ENCODE data around the gene GPC3. TPM values are rescaled to one million over a fixed set of nuclear protein-coding genes. Genes with fewer than 3 reads are reported as not detected.
A peak's percentile ranks its signal among the peaks of the same experiment; 100 is the strongest.

GPC3 gene
- total RNA-seq, 1 donor: not detected

DNA sequence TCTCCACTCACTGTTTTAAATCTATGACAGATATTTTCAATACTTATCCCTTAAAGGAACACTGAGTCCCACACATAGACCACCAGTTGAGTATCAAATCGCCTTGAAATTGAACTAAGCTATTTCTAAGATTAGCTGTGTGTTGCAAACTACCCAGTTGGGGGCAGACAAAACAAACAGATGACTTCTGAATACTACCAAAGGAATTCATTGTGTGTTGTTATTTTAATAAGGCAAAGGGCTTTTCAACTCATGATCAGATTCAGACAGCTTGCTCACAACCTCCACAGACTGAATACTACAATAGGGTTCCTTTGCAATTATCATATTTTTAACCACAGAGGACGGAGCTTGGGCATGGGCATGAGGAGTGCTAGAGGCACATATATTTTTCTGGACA lies 287.1 kb downstream of the GPC3 start:
- Histone ChIP-seq H3K79me2 (ENCODE audit: insufficient read depth, low read length) (no peaks in the 10 kb centered on the region), H3K27ac (ENCODE audit: low read depth, low read length) (no peak overlapping the region), H4K20me1 (ENCODE audit: insufficient read depth, low read length) (no peaks in the 10 kb centered on the region), H3K4me1 (ENCODE audit: insufficient read depth, low read length) (no peaks in the 10 kb centered on the region), H2AFZ (ENCODE audit: low read length) (no peak overlapping the region), H3K9me3 (ENCODE audit: low read depth, low read length) (no peaks in the 10 kb centered on the region), H3K4me3 (ENCODE audit: insufficient read depth, low read length) (no peak overlapping the region), H3K36me3 (ENCODE audit: insufficient read depth, low read length) (no peaks in the 10 kb centered on the region), H3K4me2 (ENCODE audit: insufficient read depth, low read length) (no peak overlapping the region), H3K27me3 (ENCODE audit: insufficient read depth, low read length) (peaks cover 6% of the 10 kb centered on the region)
- DNase-seq (ENCODE audit: insufficient read length, low spot score, missing footprints): no peak
- TF ChIP-seq, protein P1, sequence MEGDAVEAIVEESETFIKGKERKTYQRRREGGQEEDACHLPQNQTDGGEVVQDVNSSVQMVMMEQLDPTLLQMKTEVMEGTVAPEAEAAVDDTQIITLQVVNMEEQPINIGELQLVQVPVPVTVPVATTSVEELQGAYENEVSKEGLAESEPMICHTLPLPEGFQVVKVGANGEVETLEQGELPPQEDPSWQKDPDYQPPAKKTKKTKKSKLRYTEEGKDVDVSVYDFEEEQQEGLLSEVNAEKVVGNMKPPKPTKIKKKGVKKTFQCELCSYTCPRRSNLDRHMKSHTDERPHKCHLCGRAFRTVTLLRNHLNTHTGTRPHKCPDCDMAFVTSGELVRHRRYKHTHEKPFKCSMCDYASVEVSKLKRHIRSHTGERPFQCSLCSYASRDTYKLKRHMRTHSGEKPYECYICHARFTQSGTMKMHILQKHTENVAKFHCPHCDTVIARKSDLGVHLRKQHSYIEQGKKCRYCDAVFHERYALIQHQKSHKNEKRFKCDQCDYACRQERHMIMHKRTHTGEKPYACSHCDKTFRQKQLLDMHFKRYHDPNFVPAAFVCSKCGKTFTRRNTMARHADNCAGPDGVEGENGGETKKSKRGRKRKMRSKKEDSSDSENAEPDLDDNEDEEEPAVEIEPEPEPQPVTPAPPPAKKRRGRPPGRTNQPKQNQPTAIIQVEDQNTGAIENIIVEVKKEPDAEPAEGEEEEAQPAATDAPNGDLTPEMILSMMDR (IDR thresholded peaks at IDR 0.05; ENCODE audit: extremely low read depth, low read depth, low read length): peak; percentile 8

DNA sequence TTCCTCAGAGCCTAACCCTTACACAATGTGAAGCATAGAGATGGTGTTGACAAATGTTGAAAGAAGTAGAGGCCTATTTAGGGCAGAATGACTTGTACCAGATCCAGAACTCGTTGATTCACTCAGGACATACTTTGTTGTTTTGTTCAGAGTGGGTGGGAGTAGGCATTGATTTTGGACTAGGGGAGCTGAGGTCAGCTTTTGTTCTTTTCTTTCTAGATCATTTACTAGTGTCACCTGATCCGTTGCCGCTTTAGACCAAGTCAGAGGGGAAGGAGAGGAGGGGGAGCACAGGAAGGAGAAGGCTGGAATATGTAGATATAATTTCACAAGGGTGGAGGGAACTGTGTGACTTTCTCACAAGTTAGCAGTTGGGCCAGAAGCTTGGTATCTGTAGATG lies 287.7 kb downstream of the GPC3 start:
- Histone ChIP-seq H3K79me2 (ENCODE audit: insufficient read depth, low read length) (no peaks in the 10 kb centered on the region), H3K4me3 (ENCODE audit: insufficient read depth, low read length) (no peak overlapping the region), H3K4me1 (ENCODE audit: insufficient read depth, low read length) (no peaks in the 10 kb centered on the region), H3K27me3 (ENCODE audit: insufficient read depth, low read length) (peaks cover 6% of the 10 kb centered on the region), H3K4me2 (ENCODE audit: insufficient read depth, low read length) (no peak overlapping the region), H2AFZ (ENCODE audit: low read length) (no peak overlapping the region), H3K9me3 (ENCODE audit: low read depth, low read length) (no peaks in the 10 kb centered on the region), H3K36me3 (ENCODE audit: insufficient read depth, low read length) (no peaks in the 10 kb centered on the region), H4K20me1 (ENCODE audit: insufficient read depth, low read length) (no peaks in the 10 kb centered on the region), H3K27ac (ENCODE audit: low read depth, low read length) (no peak overlapping the region)
- TF ChIP-seq, protein P1 (IDR thresholded peaks at IDR 0.05; ENCODE audit: extremely low read depth, low read depth, low read length): no peak
- no peak for DNase-seq (ENCODE audit: insufficient read length, low spot score, missing footprints)

DNA sequence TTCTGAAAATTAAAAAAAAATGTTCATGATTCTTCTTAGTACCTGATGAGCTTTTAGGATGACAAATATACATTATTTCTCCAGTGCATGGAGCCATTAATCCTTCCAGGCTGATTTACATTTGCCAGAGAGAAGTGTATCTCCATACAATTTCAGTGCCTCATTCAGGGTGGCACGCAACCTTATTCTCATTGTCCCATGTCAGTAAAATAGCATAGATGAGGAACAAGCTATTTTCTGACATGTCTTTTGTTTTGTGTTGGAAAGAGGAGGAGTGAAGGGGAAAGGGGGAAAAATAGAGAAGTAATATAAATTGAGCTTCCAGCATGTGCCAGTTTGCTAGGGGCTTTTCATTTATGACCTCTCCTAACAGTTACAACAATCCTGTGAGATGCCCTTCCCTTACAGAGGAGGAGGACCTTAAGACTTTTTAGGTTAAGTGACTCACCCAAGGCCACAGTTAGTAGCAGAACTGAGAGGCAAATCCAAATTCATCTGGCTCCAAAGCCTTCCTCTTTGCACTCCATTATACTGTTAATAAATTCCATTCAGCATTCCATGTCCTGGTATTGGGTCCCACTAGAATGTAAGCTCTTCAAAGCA lies 295.3 kb downstream of the GPC3 start:
- no peak for DNase-seq (ENCODE audit: insufficient read length, low spot score, missing footprints)
- H3K4me1 ChIP-seq (ENCODE audit: insufficient read depth, low read length): no peaks in the 10 kb centered on the region
- H3K79me2 ChIP-seq (ENCODE audit: insufficient read depth, low read length): no peaks in the 10 kb centered on the region
- H3K4me3 ChIP-seq (ENCODE audit: insufficient read depth, low read length): no peak overlapping the region
- H3K27me3 ChIP-seq (ENCODE audit: insufficient read depth, low read length): peaks cover 9% of the 10 kb centered on the region
- H4K20me1 ChIP-seq (ENCODE audit: insufficient read depth, low read length): no peaks in the 10 kb centered on the region
- H2AFZ ChIP-seq (ENCODE audit: low read length): no peak overlapping the region
- no peak overlapping the region for H3K4me2 ChIP-seq (ENCODE audit: insufficient read depth, low read length)
- no peaks in the 10 kb centered on the region for H3K9me3 ChIP-seq (ENCODE audit: low read depth, low read length)
- H3K36me3 ChIP-seq (ENCODE audit: insufficient read depth, low read length): no peaks in the 10 kb centered on the region
- no peak overlapping the region for H3K27ac ChIP-seq (ENCODE audit: low read depth, low read length)
- TF ChIP-seq, protein P1 (IDR thresholded peaks at IDR 0.05; ENCODE audit: extremely low read depth, low read depth, low read length): no peak

DNA sequence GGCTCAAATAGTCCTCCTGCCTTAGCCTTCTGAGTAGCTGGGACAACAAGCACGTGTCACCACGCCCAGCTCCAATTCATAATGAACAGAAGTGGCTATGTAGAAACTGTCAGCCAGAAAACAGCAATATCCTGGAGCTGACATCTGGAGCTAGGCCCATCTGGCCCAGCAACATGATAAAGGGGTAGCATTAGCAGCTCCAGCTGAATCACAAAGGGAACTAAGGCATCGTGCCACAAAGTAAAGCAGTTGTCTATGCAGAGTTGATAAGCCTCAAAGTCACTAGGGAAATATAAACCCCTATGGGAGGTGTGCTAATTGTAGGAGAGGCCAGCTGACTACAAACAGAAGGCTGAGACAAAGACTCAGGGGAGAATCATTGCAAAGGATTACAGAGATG lies 299.6 kb downstream of the GPC3 start:
- Histone ChIP-seq H4K20me1 (ENCODE audit: insufficient read depth, low read length) (no peaks in the 10 kb centered on the region), H3K27me3 (ENCODE audit: insufficient read depth, low read length) (peaks cover 14% of the 10 kb centered on the region), H3K9me3 (ENCODE audit: low read depth, low read length) (no peaks in the 10 kb centered on the region), H3K27ac (ENCODE audit: low read depth, low read length) (no peak overlapping the region), H3K79me2 (ENCODE audit: insufficient read depth, low read length) (no peaks in the 10 kb centered on the region), H2AFZ (ENCODE audit: low read length) (no peak overlapping the region), H3K4me3 (ENCODE audit: insufficient read depth, low read length) (no peak overlapping the region), H3K4me1 (ENCODE audit: insufficient read depth, low read length) (no peaks in the 10 kb centered on the region), H3K4me2 (ENCODE audit: insufficient read depth, low read length) (no peak overlapping the region), H3K36me3 (ENCODE audit: insufficient read depth, low read length) (no peaks in the 10 kb centered on the region)
- TF ChIP-seq, protein P1 (IDR thresholded peaks at IDR 0.05; ENCODE audit: extremely low read depth, low read depth, low read length): no peak
- no peak for DNase-seq (ENCODE audit: insufficient read length, low spot score, missing footprints)

All from osteoblast (primary cell).